Heart left ventricle (tissue), 16 donors: ENCODE data around the gene CC2D2A. TPM values are rescaled to one million over a fixed set of nuclear protein-coding genes. Genes with fewer than 3 reads are reported as not detected.
A peak's percentile ranks its signal among the peaks of the same experiment; 100 is the strongest.

Experiments
- ATAC-seq, 4 donors: fragments of 200-7000 bp; cut with Tn5 transposase; one replicate each; pipeline ENCODE4 v1.9.1; 2020 to 2022; ENCODE audit warnings: moderate library complexity in 4 of 4, mild to moderate bottlenecking in 3 of 4, moderate number of reproducible peaks in 1 of 4
- DNase-seq, 5 donors: peaks; one replicate each; pipeline ENCODE4 v3.0.0-alpha.2; 2020
- H3K27ac ChIP-seq, 12 donors: fragments of 200-600 bp; sonication (generic) in 4 of 12; one replicate each; pipeline versions ENCODE4 v1.5.0 to v1.8.0; 2016 to 2022; ENCODE audit warnings: mild to moderate bottlenecking in 2 of 12
- H3K27me3 ChIP-seq, 9 donors: fragments of 200-600 bp; sonication (generic) in 2 of 9; one replicate each; pipeline versions ENCODE4 v1.5.1 to v1.8.0; 2016 to 2022; ENCODE audit warnings: mild to moderate bottlenecking in 3 of 9
- H3K36me3 ChIP-seq, 9 donors: fragments of 200-600 bp; sonication (generic) in 2 of 9; one replicate each; pipeline versions ENCODE4 v1.5.0 to v1.8.0; 2018 to 2022; ENCODE audit warnings: mild to moderate bottlenecking in 2 of 9
- H3K4me1 ChIP-seq, 12 donors: fragments of 200-600 bp; sonication (generic) in 4 of 12; one replicate each; pipeline versions ENCODE4 v1.5.0 to v1.8.0; 2016 to 2022; ENCODE audit warnings: mild to moderate bottlenecking in 3 of 12
- H3K4me3 ChIP-seq, 12 donors: fragments of 200-600 bp; sonication (generic) in 4 of 12; one replicate each; pipeline versions ENCODE4 v1.5.0 to v1.8.0; 2017 to 2022; ENCODE audit warnings: mild to moderate bottlenecking in 9 of 12, moderate library complexity in 4 of 12
- H3K9me3 ChIP-seq, 12 donors: fragments of 200-600 bp; sonication (generic) in 4 of 12; one replicate each; pipeline versions ENCODE4 v1.5.0 to v1.8.0; 2016 to 2022; ENCODE audit warnings: mild to moderate bottlenecking in 1 of 12
- POLR2A ChIP-seq, 2 donors: fragments of 450-650 bp; IDR thresholded peaks; one replicate each; pipeline ENCODE4 v1.6.1; 2017; ENCODE audit warnings: antibody characterized with exemption in 2 of 2, mild to moderate bottlenecking in 2 of 2, moderate library complexity in 2 of 2
- WGBS, 4 donors: extraction: QIAGEN DNeasy Blood & Tissue Kit in 2 of 4; methylation state at CpG; one replicate each; pipeline versions ENCODE4 v1.1.5 to v1.1.7; 2013 to 2018; 5-methylcytosine and 5-hydroxymethylcytosine counted together
- intact Hi-C, 10 donors: fragments of 100-400 bp; cut with DNase I; formaldehyde crosslinking; loops; one replicate each; pipeline versions ENCODE4 v1.11.1 to v1.14.2; 2022
- polyA plus RNA-seq, 2 donors: library from polyadenylated mRNA; stranded (reverse); fragments of 200-250 nt; gene quantifications; one replicate each; pipeline ENCODE4 v1.2.3, GENCODE V29; 2013
- total RNA-seq, 9 donors: library from RNA; depleted of rRNA in 2 of 9; stranded (reverse); fragments of >200 nt in 2 of 9; fragmentation: NEBNext Ultra II Directional in 3 of 9; extraction: Animal tissue kit (Norgen Biotek cat#: 25700) in 3 of 9; gene quantifications; one replicate each; pipeline versions ENCODE4 v1.1.0 to v1.2.4, GENCODE V29; 2016 to 2023
- TF ChIP-seq, protein P1 (sequence below), 12 donors: fragments of 200-600 bp; sonication (generic) in 4 of 12; IDR thresholded peaks; one replicate each; pipeline versions ENCODE4 v1.5.0 to v1.8.0; 2018 to 2022; ENCODE audit warnings: antibody characterized with exemption in 12 of 12, mild to moderate bottlenecking in 5 of 12
- donor health status: ischemic (EF 13 %, LVEDD 7.1; RV severe dilation, severe dysfunction).
- donor health status: healthy with polysubstance abuse.
- donor health status: DM: no; HTN: yes; CAD: no.
- donor health status: DM: no; HTN: no; CAD: no.
- donor health status: ischemic (EF 25% LVEDD 6.9; RV normal size, moderate dysfunction).
- donor health status: ischemic (EF 25% LVEDD 5.7; RV mildly dilated, moderate dysfunction).
- donor health status: healthy.
- donor health status: DM: yes; HTN: yes; CAD: no.
- donor health status: ischemic (EF 35%, LVEDD 5.7; RV mildly dilated, moderate dysfunction).
- donor health status: nonischemic (EF 11% LVEDD 7.7; RV severe dilation, severe dysfunction).
- donor health status: DM: yes; HTN: yes; CAD: no.
- donor health status: PGD.
- donor health status: ischemic (EF 29% LVEDD 5.4; RV normal size, mild dysfunction).
- donor health status: nonischemic (EF 23%, LVEDD 6.1; RV moderate dilation, normal function).

The CC2D2A gene
- total and polyA plus RNA-seq, 11 donors = 3.1 to 14.4 (median 8.4) TPM

DNA sequence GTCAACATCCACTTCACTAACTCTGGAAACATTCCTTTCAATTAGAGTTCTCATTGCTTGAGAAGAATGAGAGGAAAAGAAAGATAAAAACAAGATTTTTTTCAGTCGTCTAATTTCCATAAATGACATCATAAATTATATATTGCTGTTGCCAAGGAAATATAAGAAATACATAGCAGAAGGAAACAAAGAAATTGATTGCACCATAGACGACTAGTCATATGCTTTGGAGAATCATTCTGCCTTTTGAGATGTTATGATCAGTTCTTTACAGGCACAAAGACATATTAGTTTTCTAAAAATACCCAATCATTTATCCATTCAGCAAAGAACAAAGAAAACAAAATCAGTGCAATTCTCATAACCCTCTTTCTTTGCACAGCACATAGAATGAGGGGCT lies 42.5 kb upstream of the CC2D2A start:
- no peak for DNase-seq
- peaks cover 0 to 19% (median 0%) of the 10 kb centered on the region in 12 donors for H3K4me1 ChIP-seq
- peak overlapping the region in 7 of 12 donors; percentile 12 to 66 (median 50) for H3K27ac ChIP-seq
- WGBS, 4 donors = 52 to 69% (median 66%) methylated on average over 2 of the region's 2 CpGs
- intact Hi-C loops = no loop called here
- TF ChIP-seq, protein P1, sequence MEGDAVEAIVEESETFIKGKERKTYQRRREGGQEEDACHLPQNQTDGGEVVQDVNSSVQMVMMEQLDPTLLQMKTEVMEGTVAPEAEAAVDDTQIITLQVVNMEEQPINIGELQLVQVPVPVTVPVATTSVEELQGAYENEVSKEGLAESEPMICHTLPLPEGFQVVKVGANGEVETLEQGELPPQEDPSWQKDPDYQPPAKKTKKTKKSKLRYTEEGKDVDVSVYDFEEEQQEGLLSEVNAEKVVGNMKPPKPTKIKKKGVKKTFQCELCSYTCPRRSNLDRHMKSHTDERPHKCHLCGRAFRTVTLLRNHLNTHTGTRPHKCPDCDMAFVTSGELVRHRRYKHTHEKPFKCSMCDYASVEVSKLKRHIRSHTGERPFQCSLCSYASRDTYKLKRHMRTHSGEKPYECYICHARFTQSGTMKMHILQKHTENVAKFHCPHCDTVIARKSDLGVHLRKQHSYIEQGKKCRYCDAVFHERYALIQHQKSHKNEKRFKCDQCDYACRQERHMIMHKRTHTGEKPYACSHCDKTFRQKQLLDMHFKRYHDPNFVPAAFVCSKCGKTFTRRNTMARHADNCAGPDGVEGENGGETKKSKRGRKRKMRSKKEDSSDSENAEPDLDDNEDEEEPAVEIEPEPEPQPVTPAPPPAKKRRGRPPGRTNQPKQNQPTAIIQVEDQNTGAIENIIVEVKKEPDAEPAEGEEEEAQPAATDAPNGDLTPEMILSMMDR (IDR thresholded peaks at IDR 0.05) = no peak
- no peak for TF ChIP-seq POLR2A (IDR thresholded peaks at IDR 0.05)
- peak overlapping the region in 1 of 12 donors; percentile 28 for H3K4me3 ChIP-seq
- no peaks in the 10 kb centered on the region for H3K36me3 ChIP-seq
- H3K27me3 ChIP-seq = no peaks in the 10 kb centered on the region
- no peak for ATAC-seq
- no peaks in the 10 kb centered on the region for H3K9me3 ChIP-seq

GRCh38 chr4:15427701-15428100 lies 42.0 kb upstream of the CC2D2A start, which contains the start of gene C1QTNF7:
TSS of gene C1QTNF7 (plus strand) at chr4:15428033. CDS start at chr4:15435744, 7,711 bp downstream.
- H3K27me3 ChIP-seq = no peaks in the 10 kb centered on the region
- peak in 2 of 4 donors; percentile 30 to 42 for ATAC-seq
- peak within 1 kb of the TSS in 3 of 12 donors; percentile 4 to 28 (median 27) for H3K4me3 ChIP-seq
- H3K36me3 ChIP-seq = no peaks in the 10 kb centered on the region
- intact Hi-C loops = no loop called here
- no peak for TF ChIP-seq POLR2A (IDR thresholded peaks at IDR 0.05)
- TF ChIP-seq, protein P1 (IDR thresholded peaks at IDR 0.05) = no peak
- H3K9me3 ChIP-seq = no peaks in the 10 kb centered on the region
- WGBS, 4 donors = 48 to 62% (median 56%) methylated on average over 3 of the region's 3 CpGs
- H3K4me1 ChIP-seq = peaks cover 0 to 19% (median 0%) of the 10 kb centered on the region in 12 donors
- no peak for DNase-seq
- peak within 1 kb of the TSS in 7 of 12 donors; percentile 12 to 66 (median 50) for H3K27ac ChIP-seq

DNA sequence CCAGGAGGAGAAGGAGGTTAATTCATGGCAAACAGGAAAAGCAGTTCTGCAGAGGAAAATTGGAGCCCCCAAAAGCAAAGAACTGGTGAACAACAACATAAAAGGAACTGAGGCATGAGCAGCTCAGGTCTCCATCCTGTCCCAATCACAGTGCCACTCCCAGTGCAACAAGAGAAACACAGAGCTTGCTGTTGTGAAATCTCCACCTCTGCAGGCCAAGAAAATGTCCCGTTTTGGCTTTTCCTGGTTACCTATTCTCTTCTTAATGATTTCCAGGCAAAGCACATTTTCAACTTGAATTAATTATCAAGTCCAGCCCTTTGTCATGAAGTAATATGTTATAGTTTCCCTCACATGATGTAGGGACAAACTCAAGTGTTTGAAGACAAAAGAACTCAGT lies 41.1 kb upstream of the CC2D2A start:
- WGBS, 4 donors = 59 to 81% (median 61%) methylated on average over 1 of the region's 1 CpG
- H3K4me3 ChIP-seq = peak overlapping the region in 2 of 12 donors; percentile 13 to 28
- ATAC-seq = peak in 2 of 4 donors; percentile 29 to 42
- H3K36me3 ChIP-seq = no peaks in the 10 kb centered on the region
- H3K9me3 ChIP-seq = no peaks in the 10 kb centered on the region
- TF ChIP-seq, protein P1 (IDR thresholded peaks at IDR 0.05) = no peak
- no peak for TF ChIP-seq POLR2A (IDR thresholded peaks at IDR 0.05)
- no peaks in the 10 kb centered on the region for H3K27me3 ChIP-seq
- intact Hi-C loops = no loop called here
- DNase-seq = no peak
- H3K27ac ChIP-seq = peak overlapping the region in 4 of 12 donors; percentile 21 to 66 (median 56)
- peaks cover 0 to 19% (median 0%) of the 10 kb centered on the region in 12 donors for H3K4me1 ChIP-seq

DNA sequence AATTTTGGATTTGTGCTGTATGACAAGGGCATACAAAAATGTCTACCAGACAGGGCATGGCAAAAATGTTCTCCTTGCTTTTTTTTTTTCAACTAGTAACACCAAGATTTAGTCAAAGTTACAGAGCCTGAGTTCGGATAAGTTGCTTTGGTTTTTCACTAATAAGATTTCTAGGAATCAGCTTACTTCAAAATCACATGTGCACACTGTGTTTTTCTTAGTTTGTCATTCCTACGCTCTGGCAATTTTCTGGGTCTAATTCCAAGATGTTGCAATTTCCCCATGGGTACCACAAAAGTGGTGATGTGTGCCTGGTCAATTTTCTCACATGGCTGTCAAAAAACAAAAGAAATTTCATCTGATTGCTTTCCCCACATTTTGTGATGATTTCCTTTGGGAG lies 35.6 kb upstream of the CC2D2A start:
- H3K4me3 ChIP-seq = no peak overlapping the region
- 87 to 93% (median 90%) methylated on average over 2 of the region's 2 CpGs for WGBS, 4 donors
- no peaks in the 10 kb centered on the region for H3K36me3 ChIP-seq
- no peaks in the 10 kb centered on the region for H3K9me3 ChIP-seq
- H3K27ac ChIP-seq = no peak overlapping the region
- DNase-seq (no peak), ATAC-seq (no peak)
- intact Hi-C loops = no loop called here
- no peak for TF ChIP-seq POLR2A (IDR thresholded peaks at IDR 0.05)
- TF ChIP-seq, protein P1 (IDR thresholded peaks at IDR 0.05) = no peak
- peaks cover 0 to 11% (median 0%) of the 10 kb centered on the region in 12 donors for H3K4me1 ChIP-seq
- no peaks in the 10 kb centered on the region for H3K27me3 ChIP-seq
